ENCODE results near the gene SLC26A8. TPM values are rescaled to one million over a fixed set of nuclear protein-coding genes. Genes with fewer than 3 reads are reported as not detected.

SLC26A8 gene
- total RNA-seq, 1 donor from 2014 or later = 1.2 TPM

- ATAC-seq (no peak), DNase-seq (no peak)
- TF ChIP-seq CTCF (IDR thresholded peaks at IDR 0.05) = no peak
- Histone ChIP-seq H3K36me3 (peaks cover 15% of the 10 kb centered on the region), H3K9me3 (no peaks in the 10 kb centered on the region), H3K27me3 (ENCODE audit: low read depth) (no peaks in the 10 kb centered on the region), H3K27ac (no peak overlapping the region), H3K4me1 (peaks cover 42% of the 10 kb centered on the region), H3K4me3 (no peak overlapping the region)
- intact Hi-C loops (cut with DNase I) = no loop called here
These were observed 45.8 kb upstream of the SLC26A8 start for GRCh38 chr6:36070252-36070651.

DNA sequence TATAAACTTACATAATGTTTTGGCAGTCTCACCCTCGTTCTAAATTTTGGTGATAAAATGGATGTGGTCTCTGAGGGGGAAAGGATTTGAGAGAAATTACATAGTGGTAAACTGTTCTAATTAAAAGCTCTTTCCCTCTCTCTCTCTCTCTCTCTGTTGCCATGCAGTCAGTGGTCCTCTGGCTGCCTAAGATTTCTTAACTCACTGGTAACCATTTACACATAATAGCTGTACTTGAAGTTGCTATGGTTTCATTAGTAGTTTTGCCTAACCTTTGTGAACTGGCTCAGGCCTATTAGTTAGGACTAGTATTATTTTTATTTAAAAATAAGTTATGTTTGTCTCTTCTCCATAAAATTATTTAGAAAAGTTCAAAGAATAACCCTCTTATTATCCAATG is 45.1 kb upstream of the SLC26A8 start:
- intact Hi-C loops (cut with DNase I) = no loop called here
- Histone ChIP-seq H3K27me3 (ENCODE audit: low read depth) (no peaks in the 10 kb centered on the region), H3K27ac (no peak overlapping the region), H3K4me3 (no peak overlapping the region), H3K4me1 (peaks cover 48% of the 10 kb centered on the region), H3K36me3 (peaks cover 13% of the 10 kb centered on the region), H3K9me3 (no peaks in the 10 kb centered on the region)
- no peak for TF ChIP-seq CTCF (IDR thresholded peaks at IDR 0.05)
- DNase-seq (no peak), ATAC-seq (peak in 1 of 2 donors; percentile 72)

- intact Hi-C loops (cut with DNase I) = no loop called here
- Histone ChIP-seq H3K27ac (no peak overlapping the region), H3K36me3 (peaks cover 3% of the 10 kb centered on the region), H3K4me1 (peaks cover 54% of the 10 kb centered on the region), H3K27me3 (ENCODE audit: low read depth) (no peaks in the 10 kb centered on the region), H3K4me3 (no peak overlapping the region), H3K9me3 (no peaks in the 10 kb centered on the region)
- ATAC-seq = no peak
- no peak for TF ChIP-seq CTCF (IDR thresholded peaks at IDR 0.05)
- no peak for DNase-seq
These were observed 44.1 kb upstream of the SLC26A8 start for GRCh38 chr6:36068586-36068985.

DNA sequence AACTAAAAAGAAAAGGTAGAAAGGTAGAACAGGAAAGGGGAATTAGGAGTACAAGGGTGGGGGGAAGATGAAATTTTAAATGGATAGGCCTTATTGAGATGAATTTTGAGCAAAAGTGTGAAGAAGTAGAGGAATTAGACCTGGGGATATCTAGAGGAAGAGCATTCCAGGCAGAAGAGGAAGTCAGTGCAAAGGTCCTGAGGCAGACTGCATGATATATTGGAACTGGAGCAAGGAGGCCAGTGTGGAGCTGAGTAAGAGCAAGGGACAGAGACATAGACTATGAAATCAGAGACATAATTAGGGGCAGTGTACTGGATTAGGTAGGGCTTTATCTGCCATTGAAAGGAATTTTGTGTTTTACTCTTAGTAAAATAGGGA is 43.6 kb upstream of the SLC26A8 start:
- DNase-seq (no peak), ATAC-seq (no peak)
- H3K27me3 ChIP-seq (ENCODE audit: low read depth) = no peaks in the 10 kb centered on the region
- H3K36me3 ChIP-seq = no peaks in the 10 kb centered on the region
- no peaks in the 10 kb centered on the region for H3K9me3 ChIP-seq
- peaks cover 56% of the 10 kb centered on the region for H3K4me1 ChIP-seq
- intact Hi-C loops (cut with DNase I) = no loop called here
- H3K27ac ChIP-seq = no peak overlapping the region
- H3K4me3 ChIP-seq = no peak overlapping the region
- no peak for TF ChIP-seq CTCF (IDR thresholded peaks at IDR 0.05)

- Histone ChIP-seq H3K27me3 (ENCODE audit: low read depth) (no peaks in the 10 kb centered on the region), H3K4me1 (peaks cover 56% of the 10 kb centered on the region), H3K27ac (no peak overlapping the region), H3K36me3 (peaks cover 3% of the 10 kb centered on the region), H3K9me3 (no peaks in the 10 kb centered on the region), H3K4me3 (no peak overlapping the region)
- DNase-seq = no peak
- intact Hi-C loops (cut with DNase I) = no loop called here
- ATAC-seq = peak in 1 of 2 donors; percentile 58
- no peak for TF ChIP-seq CTCF (IDR thresholded peaks at IDR 0.05)
These were observed 43.1 kb upstream of the SLC26A8 start for GRCh38 chr6:36067374-36068011.

All from lower lobe of right lung (tissue), 2 donors.